ENCODE measurements around the gene PRDM11. TPM values are rescaled to one million over a fixed set of nuclear protein-coding genes. Genes with fewer than 3 reads are reported as not detected.

Gene PRDM11
- total RNA-seq, 1 experiment from 2014 or later, result 27.4 TPM

DNA sequence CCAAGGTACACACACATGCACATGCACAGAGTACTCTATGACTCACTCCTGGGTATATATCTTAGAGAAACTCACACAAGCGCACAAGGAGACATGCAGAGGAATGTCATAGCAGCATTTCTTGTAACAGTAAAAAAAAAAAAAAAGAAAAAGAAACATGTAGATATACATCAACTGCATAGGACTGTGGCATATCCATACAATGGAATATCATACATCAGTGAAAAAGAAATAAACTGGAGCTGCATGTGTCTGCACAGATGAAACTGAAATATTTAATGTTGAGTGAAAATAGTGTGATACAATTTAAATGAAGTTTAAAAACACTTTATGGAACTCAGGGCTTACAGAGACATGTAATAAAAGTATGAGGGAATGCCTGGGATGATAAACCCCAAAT is 93.3 kb downstream of the PRDM11 start:
- CTCF ChIA-PET, result interaction anchor here (0.5 to 0.7 kb wide), 2 partner anchors 27 to 540 kb away, joined by 3 to 4 read pairs; no protein-coding TSS in a partner anchor
- Histone ChIP-seq H3K4me1 (ENCODE audit: control insufficient read depth, insufficient read depth, low read length) (no peaks in the 10 kb centered on the region), H3K4me3 (ENCODE audit: low read depth in 2 of 2, low read length in 2 of 2) (no peak overlapping the region), H3K27me3 (ENCODE audit: control insufficient read depth, insufficient read depth, low read length) (peaks cover 10% of the 10 kb centered on the region), H3K27ac (ENCODE audit: low read length) (no peak overlapping the region), H3K9me3 (ENCODE audit: control insufficient read depth, insufficient read depth, low read depth, low read length) (no peaks in the 10 kb centered on the region), H3K36me3 (ENCODE audit: control insufficient read depth, insufficient read depth, low read length) (no peaks in the 10 kb centered on the region)
- intact Hi-C loops (cut with micrococcal nuclease; ENCODE audit: unreplicated experiment) (no loop called here), in situ Hi-C loops (cut with HindIII; ENCODE audit: low pct_unique_long_range_greater_than_20kb, low sequenced_read_pairs) (no loop called here)
- POLR2A ChIA-PET, result interaction anchor here (0.7 kb wide), 1 partner anchor 12 kb away, joined by 7 read pairs; no protein-coding TSS in a partner anchor
- no peak for DNase-seq (ENCODE audit: low read depth, low spot score)
- no TSS peak for BruUV-seq (replicated peaks)
- ATAC-seq, result no peak
- TF ChIP-seq TCF7L2 (IDR thresholded peaks at IDR 0.05; ENCODE audit: low read depth, low read length) (no peak), SIN3A (IDR thresholded peaks at IDR 0.05; ENCODE audit: borderline replicate concordance, insufficient read depth, low read depth, low read length) (no peak), POLR2AphosphoS5 (IDR thresholded peaks at IDR 0.05; ENCODE audit: low read depth, low read length) (no peak)
- TF ChIP-seq, protein P1, sequence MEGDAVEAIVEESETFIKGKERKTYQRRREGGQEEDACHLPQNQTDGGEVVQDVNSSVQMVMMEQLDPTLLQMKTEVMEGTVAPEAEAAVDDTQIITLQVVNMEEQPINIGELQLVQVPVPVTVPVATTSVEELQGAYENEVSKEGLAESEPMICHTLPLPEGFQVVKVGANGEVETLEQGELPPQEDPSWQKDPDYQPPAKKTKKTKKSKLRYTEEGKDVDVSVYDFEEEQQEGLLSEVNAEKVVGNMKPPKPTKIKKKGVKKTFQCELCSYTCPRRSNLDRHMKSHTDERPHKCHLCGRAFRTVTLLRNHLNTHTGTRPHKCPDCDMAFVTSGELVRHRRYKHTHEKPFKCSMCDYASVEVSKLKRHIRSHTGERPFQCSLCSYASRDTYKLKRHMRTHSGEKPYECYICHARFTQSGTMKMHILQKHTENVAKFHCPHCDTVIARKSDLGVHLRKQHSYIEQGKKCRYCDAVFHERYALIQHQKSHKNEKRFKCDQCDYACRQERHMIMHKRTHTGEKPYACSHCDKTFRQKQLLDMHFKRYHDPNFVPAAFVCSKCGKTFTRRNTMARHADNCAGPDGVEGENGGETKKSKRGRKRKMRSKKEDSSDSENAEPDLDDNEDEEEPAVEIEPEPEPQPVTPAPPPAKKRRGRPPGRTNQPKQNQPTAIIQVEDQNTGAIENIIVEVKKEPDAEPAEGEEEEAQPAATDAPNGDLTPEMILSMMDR (IDR thresholded peaks at IDR 0.05), result no peak
- TF ChIP-seq, protein P2, sequence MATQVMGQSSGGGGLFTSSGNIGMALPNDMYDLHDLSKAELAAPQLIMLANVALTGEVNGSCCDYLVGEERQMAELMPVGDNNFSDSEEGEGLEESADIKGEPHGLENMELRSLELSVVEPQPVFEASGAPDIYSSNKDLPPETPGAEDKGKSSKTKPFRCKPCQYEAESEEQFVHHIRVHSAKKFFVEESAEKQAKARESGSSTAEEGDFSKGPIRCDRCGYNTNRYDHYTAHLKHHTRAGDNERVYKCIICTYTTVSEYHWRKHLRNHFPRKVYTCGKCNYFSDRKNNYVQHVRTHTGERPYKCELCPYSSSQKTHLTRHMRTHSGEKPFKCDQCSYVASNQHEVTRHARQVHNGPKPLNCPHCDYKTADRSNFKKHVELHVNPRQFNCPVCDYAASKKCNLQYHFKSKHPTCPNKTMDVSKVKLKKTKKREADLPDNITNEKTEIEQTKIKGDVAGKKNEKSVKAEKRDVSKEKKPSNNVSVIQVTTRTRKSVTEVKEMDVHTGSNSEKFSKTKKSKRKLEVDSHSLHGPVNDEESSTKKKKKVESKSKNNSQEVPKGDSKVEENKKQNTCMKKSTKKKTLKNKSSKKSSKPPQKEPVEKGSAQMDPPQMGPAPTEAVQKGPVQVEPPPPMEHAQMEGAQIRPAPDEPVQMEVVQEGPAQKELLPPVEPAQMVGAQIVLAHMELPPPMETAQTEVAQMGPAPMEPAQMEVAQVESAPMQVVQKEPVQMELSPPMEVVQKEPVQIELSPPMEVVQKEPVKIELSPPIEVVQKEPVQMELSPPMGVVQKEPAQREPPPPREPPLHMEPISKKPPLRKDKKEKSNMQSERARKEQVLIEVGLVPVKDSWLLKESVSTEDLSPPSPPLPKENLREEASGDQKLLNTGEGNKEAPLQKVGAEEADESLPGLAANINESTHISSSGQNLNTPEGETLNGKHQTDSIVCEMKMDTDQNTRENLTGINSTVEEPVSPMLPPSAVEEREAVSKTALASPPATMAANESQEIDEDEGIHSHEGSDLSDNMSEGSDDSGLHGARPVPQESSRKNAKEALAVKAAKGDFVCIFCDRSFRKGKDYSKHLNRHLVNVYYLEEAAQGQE (IDR thresholded peaks at IDR 0.05; ENCODE audit: insufficient read depth in 1 of 2, low read depth in 2 of 2, low read length in 1 of 2), result no peak

DNA sequence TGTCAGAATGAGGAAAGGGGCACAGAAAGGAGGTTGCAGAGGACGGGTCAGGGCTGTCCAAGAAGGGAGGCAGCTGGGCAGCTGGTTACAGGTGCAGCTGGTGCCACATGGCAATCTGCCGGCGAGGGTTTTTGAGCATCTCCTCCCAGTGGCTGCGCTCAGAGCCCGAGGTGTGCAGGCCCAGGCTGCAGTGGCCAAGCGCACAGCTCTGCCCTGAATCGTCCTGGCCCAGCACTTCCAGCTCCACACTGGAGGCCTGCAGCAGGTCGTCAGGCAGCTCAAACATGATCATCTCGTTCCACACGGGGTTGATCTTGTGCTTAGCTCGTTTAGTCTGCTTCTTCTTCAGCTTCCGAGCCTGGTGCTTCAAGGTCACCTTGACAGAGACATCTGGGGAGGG is 97.5 kb downstream of the PRDM11 start:
- H3K27me3 ChIP-seq (ENCODE audit: control insufficient read depth, insufficient read depth, low read length), result peaks cover 6% of the 10 kb centered on the region
- no peaks in the 10 kb centered on the region for H3K4me1 ChIP-seq (ENCODE audit: control insufficient read depth, insufficient read depth, low read length)
- CTCF ChIA-PET, result interaction anchor here (1.3 kb wide), 1 partner anchor 10 kb away, joined by 3 read pairs; no protein-coding TSS in a partner anchor
- no peak for DNase-seq (ENCODE audit: low read depth, low spot score)
- no peak for ATAC-seq
- intact Hi-C loops (cut with micrococcal nuclease; ENCODE audit: unreplicated experiment), result no loop called here
- no peak overlapping the region for H3K27ac ChIP-seq (ENCODE audit: low read length)
- POLR2A ChIA-PET, result no interaction called here
- H3K4me3 ChIP-seq (ENCODE audit: low read depth in 2 of 2, low read length in 2 of 2), result no peak overlapping the region
- no TSS peak for BruUV-seq (replicated peaks)
- H3K9me3 ChIP-seq (ENCODE audit: control insufficient read depth, insufficient read depth, low read depth, low read length), result no peaks in the 10 kb centered on the region
- in situ Hi-C loops (cut with HindIII; ENCODE audit: low pct_unique_long_range_greater_than_20kb, low sequenced_read_pairs), result no loop called here
- TF ChIP-seq SIN3A (IDR thresholded peaks at IDR 0.05; ENCODE audit: borderline replicate concordance, insufficient read depth, low read depth, low read length) (no peak), POLR2AphosphoS5 (IDR thresholded peaks at IDR 0.05; ENCODE audit: low read depth, low read length) (no peak), TCF7L2 (IDR thresholded peaks at IDR 0.05; ENCODE audit: low read depth, low read length) (no peak)
- TF ChIP-seq, protein P2 (IDR thresholded peaks at IDR 0.05; ENCODE audit: insufficient read depth in 1 of 2, low read depth in 2 of 2, low read length in 1 of 2), result no peak
- TF ChIP-seq, protein P1 (IDR thresholded peaks at IDR 0.05), result no peak
- no peaks in the 10 kb centered on the region for H3K36me3 ChIP-seq (ENCODE audit: control insufficient read depth, insufficient read depth, low read length)
